ENCODE measurements around the gene FAM9B.

- TF ChIP-seq CTCF (conservative IDR thresholded peaks at IDR 0.05; ENCODE audit: low read depth, low read length) (no peak), EZH2 (IDR thresholded peaks at IDR 0.05; ENCODE audit: low read length, unreplicated experiment) (no peak), EZH2phosphoT487 (IDR thresholded peaks at IDR 0.05; ENCODE audit: borderline replicate concordance, low read length) (no peak)
Measured at GRCh38 chrX:9069573-9069972, 35.6 kb upstream of the FAM9B start.
